ENCODE data around the gene CELA2B.
"Not testable (repeated sequence)": the region's sequence is repeated elsewhere in the genome, so short reads cannot be mapped to it uniquely, and the experiment has no call there.

Gene CELA2B

DNA sequence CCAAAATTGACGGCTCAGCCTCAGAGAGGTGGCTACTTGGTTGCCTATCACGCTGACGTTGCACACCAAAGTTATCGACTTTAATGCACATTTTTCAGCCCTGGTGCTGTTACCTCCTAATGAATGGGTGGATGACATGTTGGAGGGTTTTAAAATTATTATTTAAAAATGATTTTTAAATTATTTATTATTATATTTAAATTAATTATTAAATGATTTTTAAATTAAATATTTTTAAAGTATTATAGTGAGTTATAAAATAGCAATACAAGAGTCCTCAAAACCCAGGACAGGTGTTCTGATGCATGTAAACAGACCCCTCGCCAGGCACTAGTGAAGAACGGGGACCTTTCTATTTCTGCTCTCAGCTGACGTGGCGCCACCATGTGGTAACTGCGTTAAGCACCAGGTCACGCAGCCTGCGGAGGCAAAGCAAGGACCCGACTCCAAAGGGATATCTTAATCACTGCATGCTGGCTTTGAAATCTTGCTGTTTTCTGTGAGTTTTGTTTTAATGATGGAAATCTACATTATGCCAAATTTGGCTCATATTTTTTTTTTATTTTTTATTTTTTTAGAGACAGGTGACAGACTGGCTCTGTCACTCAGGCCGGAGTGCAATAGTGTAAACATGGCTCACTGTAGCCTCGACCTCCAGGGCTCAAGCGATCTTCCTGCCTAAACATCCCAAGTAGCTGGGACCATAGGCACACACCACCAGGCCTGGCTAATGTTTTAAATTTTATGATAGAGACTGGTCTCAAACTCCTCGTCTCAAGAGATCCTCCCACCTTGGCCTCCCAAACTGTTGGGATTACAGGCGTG is 25.5 kb downstream of the CELA2B start:
- DNase-seq (ENCODE audit: low read depth in 2 of 2), result peak in 1 of 2 donors; percentile 24

- DNase-seq (ENCODE audit: low read depth in 2 of 2), result no peak
Observed at GRCh38 chr1:15504436-15504835, 28.5 kb downstream of the CELA2B start.

GRCh38 chr1:15506831-15507230 is 30.9 kb downstream of the CELA2B start:
- no peak for DNase-seq (ENCODE audit: low read depth in 2 of 2)

DNA sequence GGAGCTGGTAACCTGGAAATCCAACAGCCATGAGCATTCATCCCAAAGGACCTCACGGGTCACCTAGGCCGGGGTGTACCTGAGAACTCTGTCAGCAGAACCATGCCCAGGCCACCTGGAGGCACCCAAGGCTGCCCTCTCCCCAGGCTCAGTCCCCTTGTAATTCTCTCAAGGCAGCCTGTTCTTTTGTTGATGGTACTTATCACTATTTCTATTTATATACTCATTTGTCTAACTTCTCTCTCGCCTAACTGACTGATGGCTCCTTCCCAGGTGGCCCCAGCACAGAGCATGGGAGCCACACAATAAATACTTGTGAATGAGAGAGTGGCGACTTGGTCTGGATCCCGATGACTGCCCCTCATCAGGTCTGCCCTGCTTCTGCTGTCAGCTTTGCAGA is 31.4 kb downstream of the CELA2B start:
- DNase-seq (ENCODE audit: low read depth in 2 of 2), result no peak

- DNase-seq (ENCODE audit: low read depth in 2 of 2), result no peak
Observed at GRCh38 chr1:15508700-15509487, 33.0 kb downstream of the CELA2B start.

DNA sequence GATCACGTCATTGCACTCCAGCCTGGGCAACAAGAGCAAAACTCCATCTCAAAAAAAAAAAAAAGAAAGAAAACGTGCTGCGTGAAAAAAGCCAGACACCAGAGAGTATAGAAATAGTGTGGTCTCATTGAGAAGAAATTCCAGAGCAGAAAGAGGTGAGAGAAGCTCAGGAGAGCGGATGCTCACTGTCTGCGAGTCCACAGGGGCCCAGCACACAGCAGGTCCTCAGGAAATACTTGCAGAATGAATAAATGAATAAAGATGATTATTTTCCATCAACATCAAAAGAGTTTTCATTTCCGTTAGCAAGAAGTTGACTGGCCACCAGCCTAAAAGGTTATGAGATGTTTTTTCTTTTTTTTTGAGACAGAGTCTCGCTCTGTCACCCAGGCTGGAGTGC is 33.7 kb downstream of the CELA2B start:
- DNase-seq (ENCODE audit: low read depth in 2 of 2), result no peak

DNA sequence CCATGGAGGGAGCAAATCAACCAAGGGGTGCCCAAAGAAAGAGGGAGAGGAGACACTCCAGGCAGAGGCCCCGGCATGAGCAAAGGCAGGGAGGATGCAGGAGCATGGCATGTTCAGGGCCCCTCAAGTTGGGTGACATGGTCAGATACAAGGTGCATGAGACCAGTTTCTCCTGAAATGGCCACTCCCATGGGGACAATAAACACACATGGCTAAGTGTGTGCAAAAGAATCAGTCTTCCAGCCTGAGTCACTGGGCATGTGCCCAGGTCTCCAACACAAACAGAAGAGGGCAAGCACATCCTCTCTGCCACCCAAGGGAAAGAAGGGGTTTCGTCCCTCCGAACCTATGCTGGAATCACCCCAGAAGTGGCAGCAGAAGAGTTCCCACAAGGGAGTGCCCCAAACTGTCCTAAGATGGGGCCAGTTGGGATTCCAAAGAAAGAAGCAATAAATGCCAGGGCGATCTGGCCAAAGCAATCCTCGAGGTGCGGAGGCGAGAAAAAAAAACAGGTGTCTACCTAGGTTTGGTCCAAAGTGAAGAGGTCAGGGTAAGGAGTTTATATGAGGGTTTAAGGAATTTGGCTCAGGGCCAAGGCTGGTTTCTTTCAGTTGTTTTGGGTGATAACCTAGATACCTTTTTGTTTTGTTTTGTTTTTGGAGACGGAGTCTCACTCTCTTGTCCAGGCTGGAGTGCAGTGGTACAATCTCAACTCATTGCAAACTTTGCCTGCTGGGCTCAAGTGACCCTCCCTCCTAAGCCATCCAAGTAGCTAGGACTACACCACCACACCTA is 34.9 kb downstream of the CELA2B start:
- DNase-seq (ENCODE audit: low read depth in 2 of 2), result no peak

GRCh38 chr1:15513192-15513591 is 37.3 kb downstream of the CELA2B start:
- no peak for DNase-seq (ENCODE audit: low read depth in 2 of 2)

DNA sequence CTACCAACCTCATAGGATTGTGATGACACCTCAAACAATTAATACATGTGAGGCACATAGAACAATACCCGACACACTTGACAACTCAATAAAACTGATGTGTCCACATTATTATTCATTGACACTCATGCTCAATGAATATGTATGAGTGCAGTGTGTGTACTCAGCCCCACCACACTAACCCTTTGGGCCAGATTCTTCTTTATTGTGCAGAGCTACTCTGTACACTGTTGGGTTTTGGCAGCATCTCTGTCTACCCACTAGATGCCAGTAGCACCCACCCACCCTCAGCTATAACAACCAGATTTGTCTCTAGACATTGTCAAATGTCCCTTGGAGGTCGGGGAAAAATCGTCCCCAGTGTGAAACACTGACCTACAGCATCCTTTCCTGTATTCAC is 38.0 kb downstream of the CELA2B start:
- DNase-seq (ENCODE audit: low read depth in 2 of 2), result no peak

- DNase-seq (ENCODE audit: low read depth in 2 of 2), result not testable (repeated sequence)
Observed at GRCh38 chr1:15514557-15514956, 38.7 kb downstream of the CELA2B start.

GRCh38 chr1:15515022-15515663 is 39.2 kb downstream of the CELA2B start:
- no peak for DNase-seq (ENCODE audit: low read depth in 2 of 2)

GRCh38 chr1:15519625-15520024 is 43.7 kb downstream of the CELA2B start:
- no peak for DNase-seq (ENCODE audit: low read depth in 2 of 2)

DNA sequence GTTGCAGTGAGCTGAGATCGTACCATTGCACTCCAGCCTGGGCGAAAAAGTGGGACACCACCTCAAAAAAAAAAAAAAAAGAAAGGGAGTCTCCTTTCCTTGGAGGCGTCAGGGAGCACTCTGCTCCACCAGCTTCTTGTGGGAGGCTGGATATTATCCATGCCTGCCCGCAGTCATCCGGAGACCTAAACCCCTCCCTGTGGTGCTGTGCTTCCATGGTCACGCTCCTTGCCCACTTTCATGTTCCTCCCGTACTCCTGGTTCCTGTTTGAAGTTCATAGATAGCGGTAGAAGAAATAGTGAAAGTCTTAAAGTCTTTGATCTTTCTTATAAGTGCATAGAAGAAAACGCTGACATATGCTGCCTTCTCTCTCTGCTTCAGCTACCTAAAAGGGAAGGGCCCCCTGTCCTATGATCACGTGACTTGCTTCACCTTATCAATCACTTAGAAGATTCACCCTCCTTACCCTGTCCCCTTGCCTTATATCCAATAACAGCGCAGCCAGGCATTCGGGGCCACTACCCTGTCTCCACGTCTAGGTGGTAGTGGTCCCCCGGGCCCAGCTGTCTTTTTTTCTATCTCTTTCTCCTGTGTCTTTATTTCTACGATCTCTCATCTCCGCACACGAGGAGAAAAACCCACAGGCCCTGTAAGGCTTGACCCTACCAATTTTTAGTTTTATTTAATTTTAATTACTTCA is 45.5 kb downstream of the CELA2B start:
- DNase-seq (ENCODE audit: low read depth in 2 of 2), result not testable (repeated sequence)

GRCh38 chr1:15522551-15522950 is 46.6 kb downstream of the CELA2B start:
- DNase-seq (ENCODE audit: low read depth in 2 of 2), result no peak

GRCh38 chr1:15523104-15524020 is 47.5 kb downstream of the CELA2B start:
- DNase-seq (ENCODE audit: low read depth in 2 of 2), result no peak

- DNase-seq (ENCODE audit: low read depth in 2 of 2), result no peak
Observed at GRCh38 chr1:15524021-15524282, 48.0 kb downstream of the CELA2B start, which contains the start of gene CASP9. TSS of gene CASP9 (minus strand) at chr1:15524215. CDS start at chr1:15524200, 15 bp downstream.

GRCh38 chr1:15524283-15525049 is 48.6 kb downstream of the CELA2B start:
- DNase-seq (ENCODE audit: low read depth in 2 of 2), result peak; percentile 100

DNA sequence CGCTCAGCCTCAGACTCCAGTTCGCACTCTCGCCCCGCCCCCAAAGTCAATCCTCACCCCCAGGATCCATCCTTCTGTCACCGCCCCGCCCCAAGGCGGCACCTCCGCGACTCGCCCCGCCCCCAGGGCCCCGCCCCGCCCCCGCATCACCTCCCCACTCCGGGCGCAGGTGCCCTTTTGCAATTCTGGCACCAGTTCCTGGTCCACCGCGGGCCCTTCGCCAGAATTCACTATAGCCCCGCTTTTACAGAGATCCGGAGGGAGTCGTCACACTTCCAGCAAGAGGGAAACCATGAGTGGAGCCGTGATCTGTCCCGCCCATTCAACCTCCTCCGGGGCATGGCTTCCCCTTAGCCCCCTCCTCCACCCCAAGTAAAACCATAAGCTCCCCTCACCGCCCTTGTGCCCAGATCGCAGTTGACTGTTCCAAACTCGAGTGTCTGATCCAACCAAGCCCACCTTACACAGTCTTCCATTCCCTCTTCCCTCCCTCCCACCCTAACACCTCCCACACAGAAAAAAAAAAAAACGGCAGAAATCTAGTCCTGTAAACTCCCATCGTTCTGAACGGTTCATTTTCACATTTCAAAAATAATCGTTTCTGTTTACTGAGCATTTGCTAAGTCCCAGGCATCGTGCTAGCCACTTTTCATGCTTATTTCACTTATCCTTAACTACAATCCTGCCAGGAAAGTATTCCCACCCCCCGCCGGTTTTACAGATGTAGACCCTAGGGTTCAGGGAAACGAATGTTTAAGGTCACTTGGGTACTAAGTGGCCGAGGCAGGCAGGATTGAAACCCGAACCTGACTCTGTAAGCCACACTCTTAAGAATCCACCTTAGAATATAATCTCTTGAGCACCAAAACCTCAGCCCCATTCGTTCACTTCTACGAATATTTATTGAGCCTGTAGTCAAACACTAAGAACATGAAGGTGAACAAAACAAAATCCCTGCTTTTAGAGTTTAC is 49.4 kb downstream of the CELA2B start:
- DNase-seq (ENCODE audit: low read depth in 2 of 2), result no peak
